ENCODE results near the gene MAP2. TPM values are rescaled to one million over a fixed set of nuclear protein-coding genes. Genes with fewer than 3 reads are reported as not detected.

MAP2 gene
- total RNA-seq, 1 experiment from 2014 or later = 7.4 TPM

GRCh38 chr2:209600341-209601171 lies 176.7 kb downstream of the MAP2 start:
- H3K27ac ChIP-seq (ENCODE audit: low read depth, low read length) = no peak overlapping the region
- H3K4me1 ChIP-seq (ENCODE audit: control insufficient read depth in 1 of 2, insufficient read depth in 2 of 2, low read length in 2 of 2) = no peaks in the 10 kb centered on the region
- no TSS peak for BruUV-seq (replicated peaks)
- H3K4me3 ChIP-seq (replicated peaks in 1 of 2; ENCODE audit: low read depth in 1 of 2, low read length in 2 of 2) = no peak overlapping the region
- no peak overlapping the region for H2AFZ ChIP-seq (ENCODE audit: low read depth, low read length, poor library complexity, severe bottlenecking)
- no peaks in the 10 kb centered on the region for H3K36me3 ChIP-seq (ENCODE audit: control insufficient read depth in 1 of 2, insufficient read depth in 2 of 2, low read length in 2 of 2)
- H3K9ac ChIP-seq (ENCODE audit: low read length) = no peak overlapping the region
- no peaks in the 10 kb centered on the region for H3K9me2 ChIP-seq (ENCODE audit: insufficient read depth)
- intact Hi-C loops (cut with micrococcal nuclease) = no loop called here
- ChIA-PET POLR2A (no interaction called here), RAD21 (ENCODE audit: low non-redundant PET in 1 of 2, low total read pairs in 2 of 2, uncharacterized antibody in 2 of 2, unreplicated experiment in 2 of 2) (no interaction called here), CTCF (no interaction called here)
- H3K79me2 ChIP-seq (ENCODE audit: insufficient read depth, low read length) = no peaks in the 10 kb centered on the region
- no peak overlapping the region for H3K4me2 ChIP-seq (ENCODE audit: low read length)
- ATAC-seq = no peak
- no peaks in the 10 kb centered on the region for H3K9me3 ChIP-seq (ENCODE audit: control insufficient read depth in 1 of 2, insufficient read depth in 1 of 2, low read depth in 1 of 2, low read length in 2 of 2)
- no peaks in the 10 kb centered on the region for H4K20me1 ChIP-seq (ENCODE audit: insufficient read depth)
- no peak for TF ChIP-seq FOSL1 (IDR thresholded peaks at IDR 0.05; ENCODE audit: low read depth)
- TF ChIP-seq MAX (IDR thresholded peaks at IDR 0.05) = no peak
- no peak for TF ChIP-seq ATF3 (IDR thresholded peaks at IDR 0.05)
- TF ChIP-seq POLR2A (IDR thresholded peaks at IDR 0.05; ENCODE audit: borderline replicate concordance, extremely low read depth, insufficient read depth, insufficient read length) = no peak
- TF ChIP-seq POLR2AphosphoS5 (IDR thresholded peaks at IDR 0.05; ENCODE audit: low read depth, low read length) = no peak
- no peak for TF ChIP-seq RAD21 (IDR thresholded peaks at IDR 0.05; ENCODE audit: low read depth)
- TF ChIP-seq SP1 (IDR thresholded peaks at IDR 0.05; ENCODE audit: low read depth) = no peak
- no peak for TF ChIP-seq CTCF (IDR thresholded peaks at IDR 0.05 in 2 of 3, conservative IDR thresholded peaks at IDR 0.05 in 1 of 3; ENCODE audit: borderline replicate concordance in 1 of 3, insufficient read depth in 1 of 3, low read depth in 2 of 3, low read length in 2 of 3)
- TF ChIP-seq SIN3A (IDR thresholded peaks at IDR 0.05; ENCODE audit: low read depth) = no peak
- TF ChIP-seq EGR1 (IDR thresholded peaks at IDR 0.05; ENCODE audit: low read depth) = no peak
- no peak for TF ChIP-seq TCF7L2 (IDR thresholded peaks at IDR 0.05; ENCODE audit: borderline replicate concordance, extremely low read depth, insufficient read depth, insufficient read length)
- no peak for TF ChIP-seq ZBTB33 (IDR thresholded peaks at IDR 0.05; ENCODE audit: extremely low read depth, insufficient replicate concordance, low read length)
- no peak for DNase-seq (ENCODE audit: low read depth, low spot score)
- no peaks in the 10 kb centered on the region for H3K27me3 ChIP-seq (ENCODE audit: insufficient read depth, low read length)
